GM21360 (cell line): ENCODE results near the gene TUFM.
"Not testable (repeated sequence)": the region's sequence is repeated elsewhere in the genome, so short reads cannot be mapped to it uniquely, and the experiment has no call there.

Experiments
- ATAC-seq: cut with Tn5 transposase; IDR thresholded peaks from one replicate; pipeline ENCODE4 v1.9.1; 2021; ENCODE audit warnings: mild to moderate bottlenecking, moderate library complexity; ENCODE audit not compliant: unreplicated experiment

TUFM gene

GRCh38 chr16:28846080-28846932, at the start of gene TUFM:
Gene TUFM, minus strand, starts transcription at chr16:28846348. Its CDS starts 79 bp downstream, at chr16:28846269.
- ATAC-seq, result peak; percentile 83

GRCh38 chr16:28895609-28896008, 49.5 kb upstream of the TUFM start:
- ATAC-seq, result no peak

- no peak for ATAC-seq
Observed at GRCh38 chr16:28893291-28893690, 47.1 kb upstream of the TUFM start.

DNA sequence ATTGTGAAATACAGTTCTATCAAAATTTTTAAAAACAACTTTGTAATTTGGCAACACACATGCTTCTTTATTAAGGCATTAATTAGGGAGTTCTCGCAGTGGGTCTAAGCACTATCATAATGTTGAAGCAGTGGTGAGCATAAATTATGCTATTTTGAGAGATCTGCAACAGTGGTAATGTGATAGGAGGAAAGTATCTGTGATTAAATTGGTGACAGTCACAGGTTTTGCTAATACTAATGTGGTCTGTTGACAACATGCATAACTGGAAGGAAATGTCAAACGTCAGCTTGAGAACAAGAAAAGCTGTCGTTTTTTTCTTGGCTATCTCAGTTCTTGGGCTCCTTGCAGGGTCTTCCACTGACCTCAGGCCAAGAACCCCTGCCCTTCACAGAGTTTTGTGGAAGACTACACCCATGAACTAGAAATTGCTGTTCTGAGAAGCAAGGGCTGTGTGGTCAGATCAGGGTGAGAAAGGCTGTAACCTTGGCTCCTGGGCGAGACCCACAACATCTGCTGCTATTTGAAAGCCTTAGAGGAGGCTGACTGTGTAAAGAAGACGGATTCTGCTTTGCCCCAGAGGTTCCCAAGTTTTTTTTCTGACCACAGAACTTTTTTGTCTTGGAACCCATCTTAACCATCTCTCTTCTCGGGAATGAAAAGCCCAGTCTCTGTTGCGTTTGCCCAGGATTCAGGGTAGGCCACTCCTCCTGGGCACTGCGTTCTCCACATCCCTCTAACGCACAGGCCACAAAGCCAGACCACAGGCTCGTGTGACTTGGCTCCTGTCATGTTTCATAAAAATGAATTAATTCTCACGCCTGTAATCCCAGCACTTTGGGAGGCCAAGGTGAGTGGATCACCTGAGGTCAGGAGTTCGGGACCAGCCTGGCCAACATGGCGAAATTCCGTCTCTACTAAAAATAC, 46.1 kb upstream of the TUFM start:
- ATAC-seq, result no peak

DNA sequence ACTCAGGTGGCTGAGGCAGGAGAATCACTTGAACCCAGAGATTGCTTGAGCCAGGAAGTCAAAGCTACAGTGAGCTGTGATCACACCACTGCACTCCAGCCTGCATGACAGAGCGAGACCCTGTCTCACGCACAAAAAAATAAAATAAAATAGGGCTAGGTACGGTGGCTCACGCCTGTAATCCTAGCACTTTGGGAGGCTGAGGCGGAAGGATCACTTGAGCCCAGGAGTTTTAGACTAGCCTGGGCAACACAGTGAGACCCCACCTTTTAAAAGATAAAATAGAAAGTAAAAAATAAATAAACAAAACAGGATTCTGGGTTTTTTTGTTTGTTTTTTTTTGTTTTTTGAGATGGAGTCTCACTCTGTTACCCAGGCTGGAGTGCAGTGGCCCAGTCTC, 44.2 kb upstream of the TUFM start:
- ATAC-seq, result not testable (repeated sequence)

- ATAC-seq, result no peak
Observed at GRCh38 chr16:28886945-28887344, 40.8 kb upstream of the TUFM start.

DNA sequence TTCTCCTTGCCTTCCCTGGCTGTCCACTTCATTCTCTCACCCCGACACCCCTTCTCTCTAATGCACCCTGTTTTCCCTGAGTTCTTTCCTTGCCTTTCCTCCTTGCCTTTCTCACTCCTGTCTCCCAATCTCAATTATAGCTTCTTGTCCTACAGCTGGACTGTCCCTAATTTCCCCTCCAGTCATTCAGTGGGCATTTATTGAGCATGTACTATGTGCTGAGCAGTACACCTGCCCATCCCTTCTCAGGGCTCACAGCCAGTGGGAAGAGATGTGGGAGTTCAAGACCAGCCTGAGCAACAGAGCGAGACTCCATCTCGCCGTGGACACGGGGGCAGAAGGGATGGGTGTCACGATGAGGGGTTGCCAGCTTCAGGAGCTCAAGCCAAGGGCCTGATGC, 37.9 kb upstream of the TUFM start:
- ATAC-seq, result no peak

DNA sequence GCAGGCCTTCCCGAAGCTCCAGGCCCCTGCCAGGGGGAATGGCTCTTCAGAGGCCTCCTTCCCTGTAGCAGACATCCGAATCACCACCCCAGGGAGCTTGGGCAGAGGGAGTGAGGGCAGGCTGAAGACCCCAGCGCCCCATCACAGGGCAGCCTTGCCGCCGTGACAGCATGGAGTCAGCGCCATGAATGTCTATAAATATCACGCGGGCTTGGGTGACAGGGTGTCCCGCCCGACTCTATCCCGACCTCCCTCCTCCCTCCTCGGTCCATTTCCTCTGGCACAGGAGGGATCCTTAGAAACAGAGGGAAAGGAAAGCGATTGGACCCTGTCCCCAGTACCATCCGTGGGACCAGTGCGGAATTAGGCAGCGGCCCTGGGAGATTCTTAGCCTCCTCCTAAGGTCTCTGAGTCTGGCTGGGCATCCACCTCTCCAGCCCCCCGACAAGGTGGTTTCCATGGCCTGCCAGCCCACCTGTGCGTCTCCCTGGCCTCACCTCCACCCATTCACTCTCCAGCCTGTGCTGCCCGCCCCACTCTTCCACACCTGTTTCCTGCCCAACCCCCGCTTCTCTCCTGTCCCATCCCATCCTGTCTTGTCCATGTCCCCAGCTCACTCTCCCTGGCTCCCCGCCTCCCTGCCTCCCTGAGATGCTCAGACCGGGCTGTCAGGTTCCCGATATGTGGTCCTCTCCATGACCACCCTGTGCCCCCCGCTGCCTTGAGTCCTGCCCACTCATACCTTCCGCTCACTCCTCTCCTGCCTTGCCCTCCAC, 37.3 kb upstream of the TUFM start:
- ATAC-seq, result no peak

- ATAC-seq, result no peak
Observed at GRCh38 chr16:28882551-28883160, 36.5 kb upstream of the TUFM start.

GRCh38 chr16:28881565-28881964, 35.4 kb upstream of the TUFM start:
- ATAC-seq, result not testable (repeated sequence)

DNA sequence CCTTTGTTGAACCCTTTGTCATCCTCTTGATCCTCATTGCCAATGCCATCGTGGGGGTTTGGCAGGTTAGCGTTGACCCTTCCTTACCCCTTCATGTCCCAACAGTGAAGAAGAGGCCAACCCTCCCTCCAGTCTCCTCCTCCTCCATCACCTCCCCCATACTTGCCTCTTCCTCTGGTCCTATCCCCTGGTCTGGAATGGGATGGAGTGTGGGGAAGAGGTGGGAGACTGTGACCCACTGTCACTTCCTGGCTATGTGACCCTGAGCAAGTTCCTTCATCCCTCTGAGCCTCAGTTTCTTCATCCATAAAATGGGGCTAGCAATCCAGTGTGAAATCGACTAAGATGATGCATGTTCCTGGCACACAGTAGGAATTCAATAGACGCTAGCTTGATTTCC, 34.8 kb upstream of the TUFM start:
- no peak for ATAC-seq

DNA sequence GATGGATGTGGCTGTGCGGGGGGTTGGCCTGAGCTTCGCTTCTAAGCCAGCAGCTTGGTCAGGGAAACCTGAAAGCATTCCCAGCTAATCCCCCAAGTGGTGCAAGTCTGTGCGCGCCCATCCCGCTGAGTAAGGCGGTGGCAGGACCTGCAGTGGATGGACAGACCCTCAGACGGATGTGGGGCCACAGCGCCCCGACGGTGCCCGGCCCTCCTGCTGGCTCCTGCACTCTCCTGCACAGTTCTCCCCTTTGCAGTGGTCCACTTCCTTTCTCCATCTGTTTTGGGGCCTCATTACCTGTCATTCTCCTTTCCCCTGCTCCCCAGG, 34.4 kb upstream of the TUFM start:
- ATAC-seq, result no peak

DNA sequence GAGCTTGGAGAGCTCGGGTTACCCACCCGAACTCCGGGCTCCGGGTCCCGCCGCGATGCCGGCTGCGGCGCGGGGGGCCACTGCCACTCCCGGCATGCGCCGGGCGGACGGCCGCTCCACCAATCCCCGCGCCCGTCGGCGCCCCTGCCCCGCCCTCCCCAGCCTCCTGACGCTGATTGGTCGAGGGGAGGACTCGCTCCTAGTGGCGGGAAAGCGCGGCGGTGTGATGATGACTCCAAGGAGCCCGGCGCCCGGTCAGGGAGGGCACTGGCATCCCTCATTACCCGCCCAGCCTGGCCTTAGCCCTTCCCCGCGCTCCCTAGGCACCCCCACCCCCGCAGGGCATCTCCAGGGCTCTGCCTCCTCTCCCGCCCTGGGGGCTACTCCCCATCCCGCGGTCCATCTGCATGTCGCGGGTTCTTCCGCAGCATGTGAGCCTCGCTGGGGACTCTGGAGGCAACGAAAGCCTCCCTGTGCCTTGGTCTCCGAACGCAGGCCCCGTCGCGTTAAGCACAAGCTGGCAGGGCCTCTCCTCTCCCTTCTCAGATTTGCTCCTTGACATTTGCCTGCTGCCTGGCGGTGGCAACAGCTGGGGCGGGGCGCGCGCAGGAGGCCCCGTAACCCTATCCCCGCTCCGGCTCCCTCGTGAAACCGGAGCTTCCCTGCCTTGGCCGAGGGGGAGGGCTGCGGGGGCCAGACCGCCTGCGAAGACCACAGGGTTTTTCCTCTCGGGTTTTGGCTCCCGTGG, 33.9 kb upstream of the TUFM start:
- peak; percentile 73 for ATAC-seq

- ATAC-seq, result peak; percentile 3
Observed at GRCh38 chr16:28879261-28879840, 33.2 kb upstream of the TUFM start.

DNA sequence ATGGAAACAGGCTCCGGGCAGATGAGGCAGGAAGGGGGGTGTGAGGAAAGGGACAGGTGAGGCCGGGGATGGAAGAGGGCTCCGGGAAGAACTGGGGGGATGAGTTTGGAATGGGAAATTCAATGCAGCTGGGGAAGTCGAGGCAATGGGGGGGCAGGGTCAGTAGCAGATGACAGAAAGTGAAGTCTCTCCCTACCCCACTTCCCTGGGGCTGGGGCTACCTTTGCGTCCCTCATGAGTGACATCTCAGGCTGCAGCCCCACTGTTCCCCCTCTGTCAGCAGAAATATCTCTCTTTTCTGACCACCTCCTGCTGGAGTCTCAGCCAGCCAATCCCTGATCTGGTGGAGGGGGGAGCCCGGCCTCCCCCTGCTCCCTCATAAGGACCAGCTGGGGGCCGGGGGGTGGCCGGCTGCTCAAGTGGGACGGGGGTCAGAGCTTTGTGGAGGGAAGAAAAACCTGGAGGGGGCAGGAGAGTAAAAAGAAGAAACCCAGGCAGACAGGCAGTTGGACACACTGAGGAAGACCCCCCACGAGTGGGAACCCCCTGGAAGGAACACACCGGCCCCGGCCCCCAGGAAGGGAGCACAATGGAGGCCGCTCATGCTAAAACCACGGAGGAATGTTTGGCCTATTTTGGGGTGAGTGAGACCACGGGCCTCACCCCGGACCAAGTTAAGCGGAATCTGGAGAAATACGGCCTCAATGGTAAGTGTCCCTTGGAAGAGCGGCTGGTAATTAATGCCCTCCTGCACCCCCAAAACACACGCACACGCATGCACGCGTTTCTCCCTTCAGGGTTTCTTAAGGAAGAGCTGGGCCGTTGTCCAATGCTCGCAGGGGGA, 32.2 kb upstream of the TUFM start, which contains the start of gene ATP2A1:
ATP2A1 (plus strand) TSS at position 406 of the 844 bp plus-strand sequence; CDS start at position 590, 184 bp downstream.
- ATAC-seq, result no peak

- no peak for ATAC-seq
Observed at GRCh38 chr16:28877655-28878000, 31.5 kb upstream of the TUFM start.

- no peak for ATAC-seq
Observed at GRCh38 chr16:28876973-28877654, 31.0 kb upstream of the TUFM start.

DNA sequence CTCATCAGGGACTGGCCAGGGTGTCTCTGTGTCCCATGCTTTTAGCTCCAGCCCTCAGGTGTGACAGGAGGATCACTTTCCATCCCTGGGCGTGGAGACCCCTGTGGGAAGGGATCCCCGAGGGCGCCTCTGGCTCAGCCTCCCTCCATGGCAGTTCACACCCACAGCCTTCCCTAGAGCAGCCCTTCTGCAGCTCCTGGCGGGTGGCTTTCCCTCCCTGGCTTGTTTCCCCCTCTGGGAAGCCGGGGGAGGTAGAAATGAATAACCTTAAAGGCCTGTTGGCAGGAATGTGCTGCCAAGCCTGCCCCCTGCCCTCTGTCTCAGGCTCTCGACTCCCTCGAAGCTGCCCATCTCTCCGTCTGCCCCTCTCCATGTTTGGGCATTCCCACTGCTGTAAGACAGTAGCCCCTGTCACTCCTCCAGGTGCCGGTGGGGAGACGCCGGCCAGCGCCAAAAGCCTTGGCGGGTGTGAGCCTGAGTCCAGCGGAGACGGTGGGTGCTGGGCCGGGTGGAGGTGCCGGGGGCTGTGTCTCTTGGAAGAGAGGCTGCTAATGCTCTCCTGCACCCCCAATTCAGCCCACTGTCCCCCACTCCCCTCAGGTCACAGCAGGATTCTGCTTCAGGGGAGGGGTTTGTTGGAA, 30.0 kb upstream of the TUFM start:
- ATAC-seq, result no peak
